Measurements from ENCODE around the gene CHD9. TPM values are rescaled to one million over a fixed set of nuclear protein-coding genes. Genes with fewer than 3 reads are reported as not detected.
"Not testable (repeated sequence)": the region's sequence is repeated elsewhere in the genome, so short reads cannot be mapped to it uniquely, and the experiment has no call there.

The CHD9 gene
- total RNA-seq, 2 donors from 2014 or later = 39.2 to 66.1 TPM

DNA sequence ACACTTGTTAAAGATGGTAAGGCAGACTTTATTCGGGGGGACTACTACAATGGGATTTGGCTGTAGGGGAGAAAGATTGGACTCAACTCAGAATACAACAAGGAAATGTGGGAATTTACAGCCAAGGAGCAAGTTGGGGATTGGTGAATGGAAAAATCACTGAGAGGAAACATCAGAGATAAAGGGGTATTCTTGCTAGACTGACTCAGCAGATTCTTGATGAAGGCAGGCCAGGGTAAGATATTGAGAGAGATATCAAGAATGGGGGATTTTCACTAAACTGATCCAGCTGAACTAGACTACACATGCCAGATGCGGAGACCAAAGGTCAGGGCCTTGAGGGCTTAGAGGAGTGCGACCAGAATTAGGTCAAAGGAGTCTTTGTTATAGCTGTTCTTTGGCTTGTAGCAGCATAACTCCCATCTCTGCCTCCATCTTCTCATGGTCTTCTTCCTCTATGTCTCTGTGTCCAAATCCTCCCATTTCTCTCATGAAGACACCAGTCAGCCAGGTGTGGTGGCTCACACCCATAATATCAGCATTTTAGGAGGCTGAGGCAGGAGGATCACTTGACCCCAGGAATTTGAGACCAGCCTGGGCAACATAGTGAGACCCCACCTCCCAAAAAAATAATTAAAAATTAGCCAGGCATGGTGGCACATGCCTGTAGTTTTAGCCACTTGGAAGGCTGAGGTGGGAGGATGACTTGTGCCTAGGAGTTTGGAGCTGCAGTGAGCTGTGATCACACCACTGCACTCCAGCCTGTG, 19.4 kb upstream of the CHD9 start:
- no peak for DNase-seq
- no peaks in the 10 kb centered on the region for H3K4me1 ChIP-seq

DNA sequence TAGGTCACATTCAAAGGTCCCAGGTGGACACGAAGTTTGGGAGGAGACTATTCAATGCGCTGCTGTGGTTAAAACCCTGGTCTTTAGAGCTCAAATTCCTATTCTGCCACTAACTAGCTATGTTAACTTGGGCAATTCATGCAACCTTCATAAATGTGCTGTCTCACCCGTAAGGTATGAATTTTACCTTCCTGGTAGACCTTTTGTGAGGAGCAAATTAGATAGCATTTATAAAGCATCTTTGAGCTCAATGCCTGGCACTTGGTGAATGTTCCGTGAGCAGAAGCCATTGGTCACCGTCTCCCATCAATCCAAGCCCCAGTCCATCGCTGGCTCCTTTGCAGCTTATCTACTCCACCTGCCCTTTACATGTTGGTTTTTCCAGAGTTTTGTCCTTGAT, 18.7 kb upstream of the CHD9 start:
- no peak for DNase-seq
- Histone ChIP-seq H3K27me3 (no peaks in the 10 kb centered on the region), H3K9me3 (no peaks in the 10 kb centered on the region), H3K36me3 (no peaks in the 10 kb centered on the region), H3K9ac (ENCODE audit: low read depth in 2 of 2, low read length in 2 of 2) (no peak overlapping the region), H3K4me3 (no peak overlapping the region), H3K4me1 (no peaks in the 10 kb centered on the region), H3K27ac (no peak overlapping the region)
- TF ChIP-seq, protein P1, sequence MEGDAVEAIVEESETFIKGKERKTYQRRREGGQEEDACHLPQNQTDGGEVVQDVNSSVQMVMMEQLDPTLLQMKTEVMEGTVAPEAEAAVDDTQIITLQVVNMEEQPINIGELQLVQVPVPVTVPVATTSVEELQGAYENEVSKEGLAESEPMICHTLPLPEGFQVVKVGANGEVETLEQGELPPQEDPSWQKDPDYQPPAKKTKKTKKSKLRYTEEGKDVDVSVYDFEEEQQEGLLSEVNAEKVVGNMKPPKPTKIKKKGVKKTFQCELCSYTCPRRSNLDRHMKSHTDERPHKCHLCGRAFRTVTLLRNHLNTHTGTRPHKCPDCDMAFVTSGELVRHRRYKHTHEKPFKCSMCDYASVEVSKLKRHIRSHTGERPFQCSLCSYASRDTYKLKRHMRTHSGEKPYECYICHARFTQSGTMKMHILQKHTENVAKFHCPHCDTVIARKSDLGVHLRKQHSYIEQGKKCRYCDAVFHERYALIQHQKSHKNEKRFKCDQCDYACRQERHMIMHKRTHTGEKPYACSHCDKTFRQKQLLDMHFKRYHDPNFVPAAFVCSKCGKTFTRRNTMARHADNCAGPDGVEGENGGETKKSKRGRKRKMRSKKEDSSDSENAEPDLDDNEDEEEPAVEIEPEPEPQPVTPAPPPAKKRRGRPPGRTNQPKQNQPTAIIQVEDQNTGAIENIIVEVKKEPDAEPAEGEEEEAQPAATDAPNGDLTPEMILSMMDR (IDR thresholded peaks at IDR 0.05) = no peak
- intact Hi-C loops (cut with DNase I) = no loop called here

More for the DNA sequence above, 19.4 kb upstream of the CHD9 start:
- TF ChIP-seq, protein P1 (IDR thresholded peaks at IDR 0.05) = no peak
- Histone ChIP-seq H3K36me3 (no peaks in the 10 kb centered on the region), H3K9me3 (no peaks in the 10 kb centered on the region), H3K4me3 (no peak overlapping the region), H3K27me3 (no peaks in the 10 kb centered on the region), H3K27ac (no peak overlapping the region), H3K9ac (ENCODE audit: low read depth in 2 of 2, low read length in 2 of 2) (no peak overlapping the region)
- intact Hi-C loops (cut with DNase I) = no loop called here

DNA sequence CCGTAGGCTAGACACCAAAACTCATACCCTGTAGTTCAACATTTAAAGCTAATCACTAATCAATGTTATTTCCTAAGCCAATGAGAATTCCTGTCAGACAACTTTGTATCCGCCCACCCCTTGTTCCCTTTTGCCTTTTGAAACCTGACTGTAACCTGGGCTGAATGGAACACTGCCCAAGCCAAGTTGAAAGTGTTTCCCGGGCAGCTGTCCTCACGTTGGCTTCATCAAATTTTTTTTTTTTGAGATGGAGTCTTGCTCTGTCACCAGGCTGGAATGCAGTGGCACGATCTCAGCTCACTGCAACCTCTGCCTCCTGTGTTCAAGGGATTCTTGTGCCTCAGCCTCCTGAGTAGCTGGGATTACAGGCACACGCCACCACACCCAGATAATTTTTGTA, 18.1 kb upstream of the CHD9 start:
- H3K4me3 ChIP-seq; H3K27ac ChIP-seq; DNase-seq; H3K9ac ChIP-seq (ENCODE audit: low read depth in 2 of 2, low read length in 2 of 2); H3K36me3 ChIP-seq; H3K4me1 ChIP-seq; intact Hi-C loops (cut with DNase I); H3K9me3 ChIP-seq; H3K27me3 ChIP-seq: not testable (repeated sequence)

DNA sequence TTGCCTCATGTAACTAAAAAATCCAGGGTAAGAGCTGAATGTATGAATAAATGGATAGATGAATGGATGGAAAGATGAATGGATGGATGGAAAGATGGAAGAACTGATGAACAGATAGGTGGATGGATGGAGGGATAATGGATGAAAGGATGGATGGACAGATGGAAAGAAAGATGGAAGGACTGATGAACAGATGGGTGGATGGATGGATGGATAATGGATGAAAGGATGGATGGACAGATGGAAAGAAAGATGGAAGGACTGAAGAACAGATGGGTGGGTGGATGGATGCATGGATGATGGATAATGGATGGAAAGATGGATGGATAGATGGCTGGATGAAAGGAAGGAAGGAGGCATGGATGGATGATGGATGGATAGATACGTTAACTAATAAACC, 14.0 kb upstream of the CHD9 start:
- Histone ChIP-seq H3K27me3 (no peaks in the 10 kb centered on the region), H3K36me3 (no peaks in the 10 kb centered on the region), H3K27ac (no peak overlapping the region), H3K9me3 (no peaks in the 10 kb centered on the region), H3K4me1 (peaks cover 8% of the 10 kb centered on the region), H3K9ac (ENCODE audit: low read depth in 2 of 2, low read length in 2 of 2) (no peak overlapping the region), H3K4me3 (no peak overlapping the region)
- DNase-seq = no peak
- TF ChIP-seq, protein P1 (IDR thresholded peaks at IDR 0.05) = no peak
- intact Hi-C loops (cut with DNase I) = no loop called here

DNA sequence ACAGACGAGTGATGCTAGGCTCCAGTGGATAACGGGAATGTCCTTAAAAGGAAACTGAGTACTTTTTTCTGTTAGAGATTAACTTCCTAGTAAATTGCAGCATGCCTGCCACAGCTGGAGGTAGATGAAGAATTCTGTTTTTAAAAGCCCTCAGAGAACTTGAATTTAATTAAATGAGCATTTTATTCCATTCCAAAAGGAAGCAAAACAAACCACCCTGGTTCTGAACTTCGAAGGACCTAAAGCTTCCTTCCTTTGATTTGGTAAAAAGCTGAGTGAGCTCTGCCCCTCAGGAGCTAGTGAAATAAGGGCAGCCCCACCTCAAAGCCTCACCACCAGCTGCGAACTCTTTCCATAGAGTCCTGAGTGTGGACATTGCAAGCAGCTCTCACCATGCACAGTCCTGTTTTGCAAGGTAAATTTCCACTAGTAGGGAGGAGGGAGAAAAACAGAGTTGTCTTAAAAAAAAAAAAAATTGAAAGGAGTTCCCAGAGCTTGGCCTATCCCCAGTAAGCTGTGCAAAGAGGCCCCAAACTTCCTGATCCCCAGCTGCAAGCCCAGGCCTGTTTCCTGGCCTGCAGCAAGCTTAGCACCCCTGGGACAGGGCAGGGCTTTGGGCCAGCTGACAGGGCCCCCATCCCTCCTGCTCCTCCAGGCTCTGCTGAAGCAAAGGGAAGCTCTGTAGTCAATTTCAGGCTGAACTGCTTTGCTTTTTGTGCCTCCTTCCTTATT, 13.3 kb upstream of the CHD9 start:
- Histone ChIP-seq H3K36me3 (no peaks in the 10 kb centered on the region), H3K27ac (peak overlapping the region; percentile 56), H3K9ac (ENCODE audit: low read depth in 2 of 2, low read length in 2 of 2) (peak overlapping the region in 1 of 2 donors; percentile 73), H3K27me3 (no peaks in the 10 kb centered on the region), H3K4me3 (no peak overlapping the region), H3K9me3 (no peaks in the 10 kb centered on the region), H3K4me1 (peaks cover 13% of the 10 kb centered on the region)
- no peak for DNase-seq
- TF ChIP-seq, protein P1 (IDR thresholded peaks at IDR 0.05) = no peak
- intact Hi-C loops (cut with DNase I) = no loop called here

DNA sequence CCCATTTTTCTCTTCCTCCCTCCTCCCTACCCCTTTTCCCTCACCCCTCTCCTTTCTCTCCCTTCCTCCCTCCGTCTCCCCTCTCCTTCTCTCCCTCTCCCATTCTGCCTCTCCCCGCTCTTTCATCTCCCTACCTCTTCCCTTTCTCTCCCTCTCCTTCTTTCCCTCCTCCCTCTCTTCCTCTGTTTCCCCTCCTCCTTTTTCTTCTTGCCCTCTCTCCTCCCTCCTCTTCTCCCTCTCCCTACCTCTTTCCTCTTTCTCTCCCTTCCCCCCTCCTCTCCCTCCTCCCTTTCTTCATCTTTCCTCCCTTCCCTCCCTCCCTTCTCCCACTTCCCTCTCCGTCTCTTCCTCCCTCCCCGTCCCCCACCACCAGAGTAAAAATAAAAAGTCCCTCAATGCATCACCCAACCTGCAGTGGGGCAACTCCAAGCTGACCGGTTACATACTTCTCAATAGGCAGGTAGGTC, 12.5 kb upstream of the CHD9 start:
- H3K27ac ChIP-seq = peak overlapping the region; percentile 91
- intact Hi-C loops (cut with DNase I) = no loop called here
- no peak overlapping the region for H3K4me3 ChIP-seq
- no peaks in the 10 kb centered on the region for H3K27me3 ChIP-seq
- no peak for DNase-seq
- H3K9ac ChIP-seq (ENCODE audit: low read depth in 2 of 2, low read length in 2 of 2) = peak overlapping the region in 1 of 2 donors; percentile 73
- H3K4me1 ChIP-seq = peaks cover 13% of the 10 kb centered on the region
- H3K36me3 ChIP-seq = no peaks in the 10 kb centered on the region
- H3K9me3 ChIP-seq = no peaks in the 10 kb centered on the region
- TF ChIP-seq, protein P1 (IDR thresholded peaks at IDR 0.05) = no peak
